Bronchial epithelial cell (primary cell): Measurements from ENCODE around the gene ANKRD11. TPM values are rescaled to one million over a fixed set of nuclear protein-coding genes. Genes with fewer than 3 reads are reported as not detected.

Experiments
- DNase-seq: peaks from one replicate; pipeline ENCODE4 v3.0.0-alpha.2; 2010; ENCODE audit warnings: low read depth
- FAIRE-seq: peaks from 2 replicates; lab custom pipeline; 2011; peaks lifted over from hg19 to GRCh38; lab: Jason Lieb, UNC
- H3K27me3 ChIP-seq: 2 replicates; pipeline ENCODE4 v1.5.1; 2011; ENCODE audit warnings: low read length; ENCODE audit not compliant: control insufficient read depth, insufficient read depth
- H3K36me3 ChIP-seq: 2 replicates; pipeline ENCODE4 v1.5.1; 2011; ENCODE audit warnings: low read length; ENCODE audit not compliant: control insufficient read depth, insufficient read depth
- H3K4me3 ChIP-seq: 2 replicates; pipeline ENCODE4 v1.5.1; 2011; ENCODE audit warnings: mild to moderate bottlenecking, low read depth, low read length, control low read depth
- total RNA-seq: library from RNA; depleted of rRNA; stranded (reverse); fragments of >200 nt; gene quantifications from 2 replicates; pipeline ENCODE4 v1.2.1, GENCODE V29; 2014
- TF ChIP-seq, protein P1 (sequence below): IDR thresholded peaks from 2 replicates; pipeline ENCODE4 v1.5.1; 2011; ENCODE audit warnings: mild to moderate bottlenecking, moderate library complexity, low read length, control low read depth, inconsistent platforms; ENCODE audit not compliant: insufficient read depth, severe bottlenecking

Gene ANKRD11
- total RNA-seq, 1 donor from 2014 or later: 64.5 TPM

DNA sequence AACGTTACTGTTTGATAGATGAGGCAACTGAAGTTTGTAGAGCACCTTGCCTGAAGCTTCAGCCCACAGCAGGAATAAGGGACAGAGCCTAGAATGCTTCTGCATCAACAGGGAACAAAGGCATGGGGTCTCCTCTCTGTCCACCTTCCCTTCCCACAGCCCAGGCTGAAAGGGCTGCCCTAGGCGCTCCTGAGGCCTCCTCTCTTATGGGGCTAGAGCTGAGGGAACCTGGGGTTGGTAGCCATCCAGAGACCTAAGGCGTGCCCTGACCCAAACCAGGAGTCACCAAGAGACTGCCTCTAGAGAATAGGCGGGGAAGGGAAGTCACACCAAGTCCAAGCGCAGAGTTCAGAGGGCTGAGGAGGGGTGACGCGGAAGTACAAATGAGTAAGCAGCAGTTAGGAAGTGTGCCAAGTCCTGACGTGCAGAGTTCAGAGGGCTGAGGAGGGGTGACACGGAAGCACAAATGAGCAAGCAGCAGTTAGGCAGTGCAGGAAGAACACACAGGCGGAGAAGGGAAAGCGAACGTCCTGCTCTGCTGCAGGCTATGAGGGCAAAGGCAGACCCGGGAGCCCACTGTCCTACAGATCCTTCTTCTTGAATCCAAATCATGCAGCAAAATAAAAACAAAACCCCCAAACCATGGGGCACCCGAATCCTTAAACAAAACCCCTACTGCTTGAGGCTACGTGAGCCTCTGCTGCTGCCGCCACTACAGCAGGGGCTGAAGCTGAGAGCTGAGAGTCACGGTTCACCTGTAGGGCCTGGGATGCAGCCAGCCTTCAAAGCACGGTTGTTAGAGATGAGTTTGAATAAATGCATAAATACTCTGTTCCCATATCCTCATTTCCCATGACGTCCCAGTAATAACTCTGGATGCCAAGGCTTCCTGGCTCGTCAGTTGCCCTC, 15.1 kb upstream of the ANKRD11 start:
- Histone ChIP-seq H3K27me3 (no peaks in the 10 kb centered on the region), H3K4me3 (no peak overlapping the region), H3K36me3 (no peaks in the 10 kb centered on the region)
- DNase-seq: peak; percentile 89
- TF ChIP-seq, protein P1, sequence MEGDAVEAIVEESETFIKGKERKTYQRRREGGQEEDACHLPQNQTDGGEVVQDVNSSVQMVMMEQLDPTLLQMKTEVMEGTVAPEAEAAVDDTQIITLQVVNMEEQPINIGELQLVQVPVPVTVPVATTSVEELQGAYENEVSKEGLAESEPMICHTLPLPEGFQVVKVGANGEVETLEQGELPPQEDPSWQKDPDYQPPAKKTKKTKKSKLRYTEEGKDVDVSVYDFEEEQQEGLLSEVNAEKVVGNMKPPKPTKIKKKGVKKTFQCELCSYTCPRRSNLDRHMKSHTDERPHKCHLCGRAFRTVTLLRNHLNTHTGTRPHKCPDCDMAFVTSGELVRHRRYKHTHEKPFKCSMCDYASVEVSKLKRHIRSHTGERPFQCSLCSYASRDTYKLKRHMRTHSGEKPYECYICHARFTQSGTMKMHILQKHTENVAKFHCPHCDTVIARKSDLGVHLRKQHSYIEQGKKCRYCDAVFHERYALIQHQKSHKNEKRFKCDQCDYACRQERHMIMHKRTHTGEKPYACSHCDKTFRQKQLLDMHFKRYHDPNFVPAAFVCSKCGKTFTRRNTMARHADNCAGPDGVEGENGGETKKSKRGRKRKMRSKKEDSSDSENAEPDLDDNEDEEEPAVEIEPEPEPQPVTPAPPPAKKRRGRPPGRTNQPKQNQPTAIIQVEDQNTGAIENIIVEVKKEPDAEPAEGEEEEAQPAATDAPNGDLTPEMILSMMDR: no peak
- no peak for FAIRE-seq

DNA sequence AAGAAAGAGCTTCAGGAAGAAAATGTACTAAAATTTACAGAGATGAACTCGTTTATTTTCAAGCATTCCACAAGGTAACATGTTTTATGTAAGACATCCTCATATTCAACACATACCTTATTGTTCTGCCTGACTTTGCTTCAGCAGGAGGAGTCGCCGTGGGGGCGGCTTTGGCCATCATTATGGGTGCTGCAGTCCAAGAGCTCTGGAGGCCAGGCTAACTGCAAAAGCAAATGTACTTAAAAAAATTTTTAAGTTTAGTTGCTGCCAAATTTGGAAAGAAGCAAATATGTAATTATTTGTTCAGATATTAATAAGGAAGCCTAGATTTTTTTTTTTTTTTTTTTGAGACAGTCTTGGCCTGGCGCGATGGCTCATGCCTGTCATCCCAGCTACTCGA, 13.7 kb upstream of the ANKRD11 start:
- no peak overlapping the region for H3K4me3 ChIP-seq
- no peaks in the 10 kb centered on the region for H3K27me3 ChIP-seq
- H3K36me3 ChIP-seq: no peaks in the 10 kb centered on the region
- FAIRE-seq (no peak), DNase-seq (no peak)
- TF ChIP-seq, protein P1: no peak

DNA sequence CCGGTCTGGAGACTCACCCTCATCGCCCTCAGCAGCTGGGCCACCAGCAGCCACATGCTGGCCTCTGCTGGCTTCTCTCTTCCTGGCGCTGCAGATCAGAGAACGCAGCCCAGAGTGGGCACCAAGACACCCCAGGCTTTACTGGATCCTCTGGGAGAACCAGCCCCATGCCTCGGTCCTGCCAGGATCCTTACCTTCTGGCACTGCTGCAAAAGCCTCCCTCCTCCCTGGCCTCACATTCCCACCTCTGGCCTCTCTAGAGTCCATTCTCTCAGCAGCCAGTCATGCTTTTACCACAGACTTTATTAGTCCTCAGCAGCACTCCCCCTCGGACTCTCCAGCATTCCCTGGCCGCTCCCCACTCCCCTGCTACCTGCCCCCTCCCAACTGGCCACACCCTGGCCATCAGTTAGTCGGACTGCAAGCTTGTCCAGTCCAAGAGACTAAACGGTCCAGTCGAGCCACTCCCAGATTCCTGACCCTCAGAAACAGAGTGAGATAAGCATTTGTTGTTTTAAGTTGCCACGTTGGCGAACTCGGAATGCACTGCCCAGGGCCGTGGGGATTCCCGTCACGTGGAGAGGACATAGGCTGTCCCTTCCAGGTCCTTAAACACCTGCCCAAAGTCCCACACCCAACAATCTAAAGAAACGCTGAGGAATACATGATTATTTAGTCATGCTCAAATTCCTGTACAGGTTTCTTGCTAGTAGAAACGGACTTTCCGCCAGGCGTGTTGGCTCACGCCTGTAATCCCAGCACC, 11.9 kb upstream of the ANKRD11 start:
- FAIRE-seq: no peak
- H3K36me3 ChIP-seq: no peaks in the 10 kb centered on the region
- H3K27me3 ChIP-seq: no peaks in the 10 kb centered on the region
- peak; percentile 83 for DNase-seq
- no peak overlapping the region for H3K4me3 ChIP-seq
- TF ChIP-seq, protein P1: no peak

DNA sequence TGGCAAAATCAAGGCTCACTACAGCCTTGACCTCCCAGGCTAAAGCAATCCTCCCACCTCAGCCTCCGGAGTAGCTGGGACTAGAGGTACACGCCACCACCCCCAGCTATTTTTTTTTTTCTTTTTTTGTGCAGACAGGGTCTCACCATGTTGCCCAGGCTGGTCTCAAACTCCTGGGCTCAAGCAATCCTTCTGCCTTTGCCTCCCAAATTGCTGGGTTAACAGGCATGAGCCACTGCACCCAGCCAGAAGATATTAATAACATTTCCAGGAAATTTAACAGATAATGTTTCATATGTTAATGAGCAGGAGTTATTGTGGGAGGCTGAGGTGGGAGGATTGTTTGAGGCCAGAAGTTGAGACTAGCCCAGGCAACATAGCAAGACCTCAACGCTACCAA, 9.4 kb upstream of the ANKRD11 start:
- Histone ChIP-seq H3K27me3 (no peaks in the 10 kb centered on the region), H3K4me3 (no peak overlapping the region), H3K36me3 (no peaks in the 10 kb centered on the region)
- no peak for FAIRE-seq
- TF ChIP-seq, protein P1: no peak
- no peak for DNase-seq

DNA sequence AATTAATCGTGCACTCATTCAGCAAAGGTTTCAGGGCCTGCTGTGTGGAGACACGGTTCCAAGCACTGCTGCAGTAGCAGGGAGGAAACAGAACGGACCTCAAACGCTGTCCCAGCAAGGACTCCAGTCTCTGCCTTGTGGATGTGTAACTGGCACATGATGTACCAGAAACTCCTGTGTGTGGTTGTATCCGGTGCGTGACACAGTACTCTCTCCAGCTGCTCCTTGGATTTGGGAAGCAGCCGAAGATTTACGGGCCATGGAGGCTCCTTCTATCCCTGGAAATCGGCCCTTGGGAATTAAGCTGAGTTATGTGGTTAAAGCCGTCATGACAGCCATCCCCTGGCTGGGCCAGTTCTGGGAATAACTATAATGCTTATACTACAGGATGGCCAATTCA, 8.5 kb upstream of the ANKRD11 start:
- TF ChIP-seq, protein P1: no peak
- DNase-seq (no peak), FAIRE-seq (no peak)
- H3K36me3 ChIP-seq: no peaks in the 10 kb centered on the region
- no peak overlapping the region for H3K4me3 ChIP-seq
- H3K27me3 ChIP-seq: no peaks in the 10 kb centered on the region
